Natural killer cell (primary cell): ENCODE results near the gene ASIC1. TPM values are rescaled to one million over a fixed set of nuclear protein-coding genes. Genes with fewer than 3 reads are reported as not detected.

Experiments used
- ATAC-seq, 3 donors: fragments of 150-1000 bp in 2 of 3; fragments of 200-7000 bp in 1 of 3; cut with Tn5 transposase; 1 replicate in 1 of 3; 2 replicates in 2 of 3; pipeline ENCODE4 v1.10.0; 2021; ENCODE audit warnings: mild to moderate bottlenecking in 2 of 3, moderate library complexity in 2 of 3
- DNase-seq, 2 donors: peaks; one replicate each; pipeline versions ENCODE4 v3.0.0 to v3.0.0-alpha.2; 2013 to 2021; ENCODE audit warnings: mixed read lengths in 1 of 2
- H3K27ac ChIP-seq: one replicate; pipeline ENCODE4 v1.5.1; 2013; ENCODE audit warnings: mild to moderate bottlenecking, low read length
- H3K27me3 ChIP-seq: one replicate; pipeline ENCODE4 v1.6.1; 2013; ENCODE audit warnings: low read length; ENCODE audit not compliant: control insufficient read depth, insufficient read depth
- H3K36me3 ChIP-seq: one replicate; pipeline ENCODE4 v1.6.1; 2013; ENCODE audit warnings: low read length; ENCODE audit not compliant: control insufficient read depth, insufficient read depth
- H3K4me1 ChIP-seq: one replicate; pipeline ENCODE4 v1.6.1; 2013; ENCODE audit warnings: low read length; ENCODE audit not compliant: control insufficient read depth, insufficient read depth
- H3K4me3 ChIP-seq: one replicate; pipeline ENCODE4 v1.5.1; 2013; ENCODE audit warnings: low read length
- H3K9me3 ChIP-seq: one replicate; pipeline ENCODE4 v1.6.1; 2013; ENCODE audit warnings: low read length; ENCODE audit not compliant: control insufficient read depth, insufficient read depth
- H3K27ac Mint-ChIP-seq, 2 donors: one replicate each; pipeline ENCODE4 v1.8.0; 2022; ENCODE audit warnings: mild to moderate bottlenecking in 2 of 2, mixed read lengths in 2 of 2, moderate library complexity in 1 of 2
- H3K27me3 Mint-ChIP-seq, 2 donors: one replicate each; pipeline ENCODE4 v1.8.0; 2022; ENCODE audit warnings: low read depth in 2 of 2, mixed read lengths in 2 of 2
- H3K36me3 Mint-ChIP-seq: one replicate; pipeline ENCODE4 v1.8.0; 2022; ENCODE audit warnings: mixed read lengths
- H3K4me1 Mint-ChIP-seq, 2 donors: one replicate each; pipeline ENCODE4 v1.8.0; 2022; ENCODE audit warnings: mixed read lengths in 2 of 2
- H3K4me3 Mint-ChIP-seq: one replicate; pipeline ENCODE4 v1.8.0; 2022; ENCODE audit warnings: mild to moderate bottlenecking, moderate library complexity, mixed read lengths
- H3K9me3 Mint-ChIP-seq, 2 donors: one replicate each; pipeline ENCODE4 v1.8.0; 2022; ENCODE audit warnings: mixed read lengths in 2 of 2
- CTCF ChIP-seq: fragments of 200-600 bp; IDR thresholded peaks from one replicate; pipeline ENCODE4 v1.8.0; 2022; ENCODE audit warnings: antibody characterized with exemption
- WGBS: methylation state at CpG from one replicate; pipeline ENCODE4 v1.1.7; 2013; ENCODE audit warnings: missing lambda C conversion rate; ENCODE audit not compliant: insufficient coverage; 5-methylcytosine and 5-hydroxymethylcytosine counted together
- intact Hi-C: fragments of 100-400 bp; cut with micrococcal nuclease; formaldehyde crosslinking; loops from one replicate; pipeline ENCODE4 v1.14.2; 2022
- total RNA-seq, 4 donors: library from RNA; stranded (reverse); fragments of 120-200 nt in 1 of 4; gene quantifications; one replicate each; pipeline versions ENCODE4 v1.2.3 to v1.2.4, GENCODE V29; 2013 to 2022

The ASIC1 gene
- total RNA-seq, 3 donors from 2014 or later (not counting 1 experiment from before 2014, with no cell fraction given) = 0.21 TPM; not detected in 2

DNA sequence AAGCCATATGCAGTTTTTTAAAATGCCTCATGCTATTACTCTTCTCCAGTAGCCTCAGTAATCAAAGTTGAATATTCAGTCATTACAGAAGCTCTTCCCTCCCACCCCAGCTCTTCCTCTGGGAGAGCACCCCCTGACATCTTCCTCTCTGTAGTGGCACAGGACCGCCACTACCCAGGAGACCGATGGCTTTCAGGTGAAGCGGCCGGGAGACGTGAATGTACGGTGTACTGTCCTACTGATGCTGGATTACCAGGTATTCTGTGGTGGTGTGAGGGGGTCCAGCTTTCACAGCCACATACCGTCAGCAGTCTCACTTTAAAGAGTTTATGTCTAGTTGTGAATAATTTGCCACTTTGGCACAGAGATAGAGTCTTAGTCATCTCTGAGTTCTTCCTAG, 32.3 kb downstream of the ASIC1 start:
- Histone ChIP-seq H3K27me3 (no peaks in the 10 kb centered on the region), H3K4me1 (peaks cover 6% of the 10 kb centered on the region), H3K4me3 (no peak overlapping the region), H3K27ac (no peak overlapping the region), H3K36me3 (peaks cover 49% of the 10 kb centered on the region), H3K9me3 (no peaks in the 10 kb centered on the region)
- intact Hi-C loops = loop anchor here (10.0 kb wide), 1 partner anchor 225 kb away; no protein-coding TSS in a partner anchor
- Mint-ChIP-seq H3K27me3 (no peaks in the 10 kb centered on the region), H3K4me3 (no peak overlapping the region), H3K4me1 (peaks cover 28 to 36% of the 10 kb centered on the region in 2 donors), H3K27ac (no peak overlapping the region), H3K36me3 (peaks cover 6% of the 10 kb centered on the region), H3K9me3 (no peaks in the 10 kb centered on the region)
- WGBS = 97% methylated on average over 7 of the region's 7 CpGs
- DNase-seq = no peak
- ATAC-seq = no peak
- no peak for TF ChIP-seq CTCF

- no peak overlapping the region for H3K4me3 ChIP-seq
- Mint-ChIP-seq H3K4me3 (no peak overlapping the region), H3K27ac (no peak overlapping the region), H3K36me3 (peaks cover 6% of the 10 kb centered on the region), H3K4me1 (peaks cover 28 to 30% of the 10 kb centered on the region in 2 donors), H3K27me3 (no peaks in the 10 kb centered on the region), H3K9me3 (no peaks in the 10 kb centered on the region)
- H3K27ac ChIP-seq = no peak overlapping the region
- H3K27me3 ChIP-seq = no peaks in the 10 kb centered on the region
- H3K36me3 ChIP-seq = peaks cover 53% of the 10 kb centered on the region
- H3K9me3 ChIP-seq = no peaks in the 10 kb centered on the region
- 100% methylated on average over 3 of the region's 5 CpGs for WGBS
- DNase-seq (no peak), ATAC-seq (no peak)
- intact Hi-C loops = no loop called here
- peaks cover 6% of the 10 kb centered on the region for H3K4me1 ChIP-seq
- TF ChIP-seq CTCF = no peak
Observed at GRCh38 chr12:50090391-50090790, 33.0 kb downstream of the ASIC1 start.

DNA sequence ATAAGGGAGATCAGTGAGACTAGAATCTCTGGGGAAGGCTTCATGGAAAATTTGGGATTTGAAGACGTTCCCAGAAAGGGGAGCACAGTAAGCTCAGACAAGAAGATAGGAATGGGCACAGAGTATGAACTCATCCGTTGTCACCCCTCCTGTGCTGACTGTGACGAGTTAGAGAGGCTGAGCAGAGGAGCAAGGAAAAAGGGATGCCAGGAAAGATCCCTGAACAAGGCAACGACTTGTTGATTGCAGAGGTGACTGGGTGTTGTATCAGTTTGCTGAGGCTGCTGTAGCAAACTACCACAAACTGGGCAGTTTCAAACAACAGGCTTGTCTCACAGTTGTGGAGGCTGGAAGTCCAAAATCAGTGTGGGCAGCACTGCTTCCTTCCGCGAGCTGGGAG, 40.6 kb downstream of the ASIC1 start:
- Mint-ChIP-seq H3K4me3 (no peak overlapping the region), H3K4me1 (no peaks in the 10 kb centered on the region), H3K27ac (no peak overlapping the region), H3K36me3 (peaks cover 30% of the 10 kb centered on the region), H3K9me3 (no peaks in the 10 kb centered on the region), H3K27me3 (no peaks in the 10 kb centered on the region)
- Histone ChIP-seq H3K4me1 (no peaks in the 10 kb centered on the region), H3K4me3 (no peak overlapping the region), H3K27me3 (no peaks in the 10 kb centered on the region), H3K9me3 (no peaks in the 10 kb centered on the region), H3K36me3 (peaks cover 72% of the 10 kb centered on the region), H3K27ac (no peak overlapping the region)
- WGBS = 99% methylated on average over 6 of the region's 6 CpGs
- DNase-seq = no peak
- TF ChIP-seq CTCF = no peak
- intact Hi-C loops = no loop called here
- ATAC-seq = no peak

GRCh38 chr12:50099302-50100008, 42.1 kb downstream of the ASIC1 start:
- no peaks in the 10 kb centered on the region for H3K9me3 Mint-ChIP-seq
- no peaks in the 10 kb centered on the region for H3K4me1 ChIP-seq
- intact Hi-C loops = no loop called here
- WGBS = 95% methylated on average over 5 of the region's 5 CpGs
- H3K27me3 Mint-ChIP-seq = no peaks in the 10 kb centered on the region
- peak overlapping the region in 1 of 2 donors; percentile 51 for H3K27ac Mint-ChIP-seq
- H3K27me3 ChIP-seq = no peaks in the 10 kb centered on the region
- no peak for TF ChIP-seq CTCF
- peaks cover 30% of the 10 kb centered on the region for H3K36me3 Mint-ChIP-seq
- H3K27ac ChIP-seq = no peak overlapping the region
- H3K4me1 Mint-ChIP-seq = no peaks in the 10 kb centered on the region
- ATAC-seq = no peak
- H3K4me3 Mint-ChIP-seq = no peak overlapping the region
- DNase-seq = no peak
- H3K4me3 ChIP-seq = no peak overlapping the region
- peaks cover 59% of the 10 kb centered on the region for H3K36me3 ChIP-seq
- H3K9me3 ChIP-seq = no peaks in the 10 kb centered on the region
